ENCODE data around the gene ANKRD13A.

GRCh38 chr12:109959411-109960093 lies 39.7 kb upstream of the ANKRD13A start:
- TF ChIP-seq CTCF (IDR thresholded peaks at IDR 0.05) (no peak), POLR2A (IDR thresholded peaks at IDR 0.05; ENCODE audit: low read depth) (no peak), POLR2AphosphoS5 (IDR thresholded peaks at IDR 0.05) (no peak), EP300 (IDR thresholded peaks at IDR 0.05) (no peak)
